Activated T-helper 2 cell treated with anti-CD3 and anti-CD28 coated beads, Interferon-gamma antibody, Interleukin-2, Interleukin-4, amounts not matched to agents 10 μg/mL and 5 μg/mL and 100 μg/mL, durations not matched to agents 14 hours and 24 hours and 36 hours (primary cell): ENCODE results near the gene RETREG1. TPM values are rescaled to one million over a fixed set of nuclear protein-coding genes. Genes with fewer than 3 reads are reported as not detected.

ENCODE experiments used
- DNase-seq: peaks from one replicate; pipeline ENCODE4 v3.0.0; 2021; ENCODE audit warnings: low spot score
- H3K27ac Mint-ChIP-seq: one replicate; pipeline ENCODE4 v1.8.0; 2021; ENCODE audit warnings: mixed read lengths
- H3K27me3 Mint-ChIP-seq: one replicate; pipeline ENCODE4 v1.8.0; 2021; ENCODE audit warnings: low read depth, mixed read lengths
- H3K36me3 Mint-ChIP-seq: one replicate; pipeline ENCODE4 v1.8.0; 2021; ENCODE audit warnings: low read depth, mixed read lengths
- H3K4me1 Mint-ChIP-seq: one replicate; pipeline ENCODE4 v1.8.0; 2021; ENCODE audit warnings: low read depth, mixed read lengths
- H3K4me3 Mint-ChIP-seq: one replicate; pipeline ENCODE4 v1.8.0; 2021; ENCODE audit warnings: low read depth, mild to moderate bottlenecking, moderate library complexity, mixed read lengths
- H3K9me3 Mint-ChIP-seq: one replicate; pipeline ENCODE4 v1.8.0; 2021; ENCODE audit warnings: mixed read lengths
- intact Hi-C: fragments of 100-400 bp; cut with micrococcal nuclease; formaldehyde crosslinking; loops from one replicate; pipeline ENCODE4 v1.15.1; 2023
- total RNA-seq: library from RNA; stranded (reverse); gene quantifications from 2 replicates; pipeline ENCODE4 v1.2.3, GENCODE V29; 2022

Gene RETREG1
- total RNA-seq, 1 donor from 2014 or later = 28.0 TPM

DNA sequence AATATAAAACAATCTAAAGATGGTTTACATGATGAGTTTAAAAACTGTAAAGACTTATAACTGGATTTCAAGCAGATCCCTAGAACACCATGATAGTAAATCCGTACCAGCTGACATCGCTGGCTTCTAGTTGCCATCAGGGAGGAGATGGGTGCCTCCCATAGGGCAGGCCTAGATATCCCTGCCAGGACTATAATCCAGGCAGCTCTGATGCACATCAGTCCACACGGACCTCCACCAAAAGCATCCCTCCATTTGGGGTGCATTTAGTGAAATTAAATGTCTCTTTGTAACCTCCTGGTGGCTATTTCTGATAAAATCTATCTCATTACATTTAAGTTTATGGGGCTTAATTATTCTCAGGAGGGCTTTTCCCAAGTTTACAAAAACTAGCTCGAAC, 45.8 kb downstream of the RETREG1 start:
- peaks cover 11% of the 10 kb centered on the region for H3K4me1 Mint-ChIP-seq
- intact Hi-C loops = no loop called here
- no peaks in the 10 kb centered on the region for H3K9me3 Mint-ChIP-seq
- no peaks in the 10 kb centered on the region for H3K27me3 Mint-ChIP-seq
- H3K36me3 Mint-ChIP-seq = peaks cover 31% of the 10 kb centered on the region
- H3K4me3 Mint-ChIP-seq = no peak overlapping the region
- no peak overlapping the region for H3K27ac Mint-ChIP-seq
- DNase-seq = no peak

DNA sequence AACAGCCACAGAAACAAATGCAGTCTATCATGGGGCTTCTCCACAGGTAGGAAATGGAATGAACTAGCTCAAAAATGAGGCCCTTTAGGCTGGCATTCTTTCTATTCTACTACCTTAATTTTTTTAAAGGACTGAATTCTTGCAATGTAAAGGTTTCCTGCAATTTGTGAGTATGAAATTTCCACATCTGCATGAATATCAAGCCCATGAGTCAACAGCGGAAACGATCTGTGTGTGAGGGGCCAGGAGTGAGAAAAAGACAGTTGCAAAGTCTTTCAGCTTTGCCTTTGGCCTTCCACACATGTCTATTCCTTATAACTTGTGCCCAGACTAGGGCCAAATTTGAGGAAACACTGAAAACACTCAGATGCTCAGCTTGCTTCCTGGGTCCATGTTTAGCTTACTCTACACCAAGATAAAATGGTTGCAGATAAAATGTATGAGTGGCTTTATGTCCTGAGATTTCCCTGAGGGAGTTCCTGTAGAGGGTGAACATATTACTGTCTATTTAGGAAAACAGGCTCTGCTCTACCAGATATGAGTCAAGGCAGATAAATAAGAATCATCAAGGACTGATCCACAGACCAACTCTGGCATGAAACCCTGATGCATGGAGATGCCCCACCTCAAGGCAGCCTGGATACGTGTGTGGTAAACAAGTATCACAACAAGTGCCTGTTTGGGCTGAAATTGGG, 46.5 kb downstream of the RETREG1 start:
- Mint-ChIP-seq H3K9me3 (no peaks in the 10 kb centered on the region), H3K4me3 (no peak overlapping the region), H3K4me1 (peaks cover 11% of the 10 kb centered on the region), H3K36me3 (peaks cover 34% of the 10 kb centered on the region), H3K27me3 (no peaks in the 10 kb centered on the region), H3K27ac (no peak overlapping the region)
- DNase-seq = no peak
- intact Hi-C loops = no loop called here

DNA sequence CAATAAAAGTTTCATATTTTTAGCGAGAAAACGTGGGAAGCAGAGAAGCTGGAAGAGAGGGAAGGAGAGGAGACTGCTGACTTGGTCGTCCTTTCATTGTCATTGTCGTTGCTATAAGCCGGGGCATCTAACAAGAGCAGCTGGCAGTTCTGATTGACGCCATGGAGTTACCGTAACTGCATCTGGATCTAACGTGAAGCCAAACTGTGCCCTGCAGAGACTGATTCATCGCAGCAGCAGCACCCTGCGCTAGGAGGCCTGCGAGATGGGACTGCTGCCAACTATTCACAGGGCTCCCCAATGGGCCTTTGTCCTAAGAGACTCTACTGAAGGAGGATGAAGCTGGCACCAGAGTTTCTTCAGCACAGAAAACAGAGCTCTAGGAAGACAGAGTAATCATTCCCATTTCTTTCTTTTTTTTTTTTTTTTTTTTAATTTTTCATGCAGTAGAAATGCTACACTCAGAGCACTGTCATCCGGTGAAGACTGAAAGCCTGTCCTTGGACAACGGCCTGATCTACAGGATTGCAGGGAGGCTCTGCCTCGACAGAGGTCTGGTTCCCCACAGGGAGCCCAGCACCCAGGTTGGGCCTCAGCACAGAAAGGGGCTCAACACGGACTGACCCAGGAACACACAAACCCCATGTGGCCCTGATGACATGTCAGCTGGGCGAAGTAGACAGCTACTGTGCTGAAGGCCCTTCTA, 47.8 kb downstream of the RETREG1 start:
- intact Hi-C loops = no loop called here
- Mint-ChIP-seq H3K4me1 (peaks cover 6% of the 10 kb centered on the region), H3K36me3 (peaks cover 38% of the 10 kb centered on the region), H3K9me3 (no peaks in the 10 kb centered on the region), H3K4me3 (no peak overlapping the region), H3K27ac (no peak overlapping the region), H3K27me3 (no peaks in the 10 kb centered on the region)
- no peak for DNase-seq

DNA sequence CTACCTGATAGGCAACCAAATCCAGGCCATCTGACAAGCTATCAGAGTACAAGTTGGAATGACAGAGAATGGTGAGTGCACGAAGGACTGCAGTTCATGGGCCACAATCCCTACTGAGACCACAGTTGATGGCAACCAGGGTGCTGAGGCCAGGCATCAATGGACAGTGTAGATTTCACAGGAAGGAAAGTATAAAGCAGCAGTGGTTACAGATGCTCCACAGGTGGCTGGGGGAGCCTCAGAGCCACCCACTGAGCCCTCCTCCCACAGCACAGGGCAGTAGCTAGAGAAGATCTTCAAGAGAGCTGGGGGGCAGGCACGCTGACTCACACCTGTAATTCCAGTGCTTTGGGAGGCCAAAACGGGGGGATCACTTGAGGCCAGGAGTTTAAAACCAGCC, 49.4 kb downstream of the RETREG1 start:
- Mint-ChIP-seq H3K27me3 (no peaks in the 10 kb centered on the region), H3K36me3 (peaks cover 44% of the 10 kb centered on the region), H3K9me3 (no peaks in the 10 kb centered on the region), H3K4me3 (no peak overlapping the region), H3K4me1 (peaks cover 4% of the 10 kb centered on the region), H3K27ac (no peak overlapping the region)
- intact Hi-C loops = no loop called here
- no peak for DNase-seq

DNA sequence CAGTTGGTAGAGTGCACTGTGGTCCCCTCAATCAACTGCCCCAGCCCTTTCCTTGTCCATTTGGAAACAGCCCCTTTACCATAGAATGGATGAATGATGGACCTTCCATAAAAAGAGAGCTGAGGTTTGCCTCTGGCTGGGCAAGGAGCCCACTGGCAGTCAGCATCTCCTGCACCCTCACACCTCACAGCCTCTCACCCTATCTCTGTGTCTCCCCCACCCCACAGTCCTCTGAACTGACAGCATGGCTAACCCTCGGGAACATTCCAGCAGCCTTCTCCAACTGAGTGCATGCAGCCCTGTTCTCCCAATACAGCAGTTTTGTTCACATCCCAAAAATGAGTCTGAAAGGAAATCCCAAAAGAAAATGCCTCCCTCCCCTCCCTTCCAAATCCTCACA, 51.7 kb downstream of the RETREG1 start:
- Mint-ChIP-seq H3K36me3 (peaks cover 46% of the 10 kb centered on the region), H3K4me3 (no peak overlapping the region), H3K9me3 (no peaks in the 10 kb centered on the region), H3K27ac (peak overlapping the region; percentile 1), H3K27me3 (no peaks in the 10 kb centered on the region), H3K4me1 (peaks cover 4% of the 10 kb centered on the region)
- intact Hi-C loops = no loop called here
- DNase-seq = no peak

DNA sequence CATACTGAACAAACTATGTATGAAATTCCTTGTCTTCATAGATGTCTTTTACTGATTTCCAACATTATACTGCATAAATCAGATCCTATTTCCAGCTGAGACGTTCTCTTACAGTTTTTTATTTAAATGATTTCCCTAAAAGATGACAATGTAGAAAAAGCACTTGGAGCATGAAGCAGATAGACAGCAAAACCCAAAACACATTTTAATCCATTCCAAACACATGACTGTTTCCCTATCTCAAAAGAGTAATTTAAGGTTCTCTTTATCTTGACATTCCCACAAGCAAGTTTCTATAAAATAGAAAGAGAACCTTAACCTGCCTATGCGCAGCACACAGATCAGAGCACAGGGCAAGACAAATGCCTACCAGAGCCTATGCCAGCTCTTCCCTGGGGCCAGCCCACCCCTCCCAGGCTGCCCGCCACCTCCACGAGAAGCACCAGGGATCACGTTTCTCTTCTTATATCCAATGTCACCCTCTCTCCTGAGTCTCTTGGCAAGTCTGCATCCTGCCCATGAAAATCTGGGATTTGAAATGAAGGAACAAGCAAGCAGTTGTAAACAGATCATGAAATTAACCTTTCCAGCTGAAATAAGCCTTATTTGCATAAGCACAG, 52.4 kb downstream of the RETREG1 start:
- H3K36me3 Mint-ChIP-seq = peaks cover 42% of the 10 kb centered on the region
- no peaks in the 10 kb centered on the region for H3K9me3 Mint-ChIP-seq
- DNase-seq = no peak
- H3K27me3 Mint-ChIP-seq = no peaks in the 10 kb centered on the region
- H3K27ac Mint-ChIP-seq = no peak overlapping the region
- H3K4me1 Mint-ChIP-seq = peaks cover 4% of the 10 kb centered on the region
- no peak overlapping the region for H3K4me3 Mint-ChIP-seq
- intact Hi-C loops = no loop called here

DNA sequence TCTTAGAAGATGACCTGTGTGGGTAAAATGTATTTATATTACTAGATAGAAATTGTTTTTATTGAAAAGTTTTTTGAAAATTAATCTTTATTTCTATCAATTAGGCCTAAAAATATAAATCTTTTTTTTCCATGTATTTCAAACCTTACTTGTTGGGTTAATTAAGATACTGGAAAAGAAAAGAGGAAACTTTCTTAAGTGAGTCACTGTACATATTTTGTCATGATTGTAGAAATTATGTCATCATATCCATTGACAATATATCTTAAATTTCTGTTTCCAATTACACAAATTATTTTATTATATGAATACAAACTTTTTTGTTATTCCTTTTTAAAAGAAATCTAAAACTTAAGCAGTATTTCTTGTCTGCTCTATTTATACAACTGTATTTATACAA, 53.1 kb downstream of the RETREG1 start:
- intact Hi-C loops = no loop called here
- Mint-ChIP-seq H3K36me3 (peaks cover 40% of the 10 kb centered on the region), H3K27ac (no peak overlapping the region), H3K9me3 (no peaks in the 10 kb centered on the region), H3K4me3 (no peak overlapping the region), H3K4me1 (peaks cover 4% of the 10 kb centered on the region), H3K27me3 (no peaks in the 10 kb centered on the region)
- no peak for DNase-seq

DNA sequence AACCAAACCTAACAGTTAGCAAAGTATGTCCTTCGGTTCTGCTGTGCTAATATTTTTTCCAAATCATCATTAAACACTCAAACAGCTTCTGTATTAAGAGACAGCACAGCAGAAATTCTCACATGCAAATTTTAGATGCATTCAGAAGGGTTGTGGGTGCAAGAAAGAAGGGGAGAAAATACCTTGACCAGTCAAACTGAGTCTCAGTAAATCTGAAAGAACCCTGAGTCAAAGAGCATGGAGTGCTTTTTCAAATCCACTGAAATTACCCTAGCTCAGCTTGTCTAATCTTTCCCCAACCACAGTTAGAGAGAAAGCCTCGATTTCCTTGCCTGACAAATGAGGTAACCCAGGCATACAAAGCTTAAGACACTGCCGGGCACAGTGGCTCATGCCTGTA, 55.1 kb downstream of the RETREG1 start:
- Mint-ChIP-seq H3K36me3 (peaks cover 35% of the 10 kb centered on the region), H3K27ac (no peak overlapping the region), H3K4me3 (no peak overlapping the region), H3K27me3 (no peaks in the 10 kb centered on the region), H3K4me1 (peaks cover 7% of the 10 kb centered on the region), H3K9me3 (no peaks in the 10 kb centered on the region)
- intact Hi-C loops = no loop called here
- no peak for DNase-seq

DNA sequence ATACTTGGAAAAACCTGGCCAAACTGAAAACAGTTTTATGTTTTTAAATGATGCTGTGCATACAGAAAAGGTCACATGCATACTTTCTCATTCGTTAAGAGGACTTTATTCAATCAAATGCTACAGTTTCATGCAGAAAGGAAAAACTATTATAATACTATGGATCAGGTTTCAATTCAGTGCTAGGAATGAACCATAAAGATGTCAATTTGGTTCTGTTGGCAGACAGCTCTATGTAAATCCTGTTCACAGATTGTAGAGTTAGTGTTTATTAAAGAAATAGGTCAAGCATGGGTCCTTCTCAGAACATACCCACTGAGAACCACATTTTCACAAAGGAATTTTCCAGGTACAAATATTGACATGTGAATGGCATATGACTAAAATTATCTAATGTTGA, 57.1 kb downstream of the RETREG1 start:
- H3K36me3 Mint-ChIP-seq = peaks cover 25% of the 10 kb centered on the region
- H3K9me3 Mint-ChIP-seq = no peaks in the 10 kb centered on the region
- intact Hi-C loops = loop anchor here (10.0 kb wide), 1 partner anchor 105 kb away; no protein-coding TSS in a partner anchor
- no peak overlapping the region for H3K4me3 Mint-ChIP-seq
- no peaks in the 10 kb centered on the region for H3K27me3 Mint-ChIP-seq
- no peak for DNase-seq
- H3K27ac Mint-ChIP-seq = no peak overlapping the region
- peaks cover 7% of the 10 kb centered on the region for H3K4me1 Mint-ChIP-seq

DNA sequence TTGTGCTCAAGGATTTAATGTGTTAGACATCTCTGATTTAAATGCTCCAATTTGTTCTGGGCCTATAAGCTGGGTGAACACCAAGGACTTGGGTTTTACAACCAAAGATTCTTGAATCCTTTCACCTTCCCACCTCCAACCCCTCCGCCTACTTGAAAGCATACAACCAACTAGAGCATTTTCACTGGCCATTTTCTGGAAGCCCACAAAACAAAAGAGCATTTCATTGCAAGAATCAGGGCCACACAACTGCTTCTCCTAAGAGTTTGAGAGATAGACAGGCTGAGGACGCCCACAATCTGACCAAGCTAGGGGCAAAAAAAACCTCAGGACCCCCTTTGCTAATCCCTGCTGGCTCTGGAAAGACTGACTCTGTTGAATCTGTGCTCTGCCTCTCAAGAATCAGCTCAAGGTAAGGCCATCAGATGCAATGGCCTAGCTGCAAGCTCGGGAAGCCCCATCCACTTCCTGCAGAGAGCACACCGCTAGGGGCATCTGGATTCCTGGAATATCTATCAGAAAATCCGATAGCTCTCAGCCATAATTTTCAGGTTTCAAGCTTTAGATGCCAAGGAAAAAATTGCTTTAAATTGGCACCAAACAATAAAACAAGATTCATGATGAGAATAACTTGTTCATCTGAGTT, 57.7 kb downstream of the RETREG1 start:
- DNase-seq = no peak
- peaks cover 22% of the 10 kb centered on the region for H3K36me3 Mint-ChIP-seq
- no peaks in the 10 kb centered on the region for H3K27me3 Mint-ChIP-seq
- intact Hi-C loops = loop anchor here (10.0 kb wide), 1 partner anchor 106 kb away; no protein-coding TSS in a partner anchor
- no peaks in the 10 kb centered on the region for H3K9me3 Mint-ChIP-seq
- peaks cover 7% of the 10 kb centered on the region for H3K4me1 Mint-ChIP-seq
- no peak overlapping the region for H3K4me3 Mint-ChIP-seq
- no peak overlapping the region for H3K27ac Mint-ChIP-seq

DNA sequence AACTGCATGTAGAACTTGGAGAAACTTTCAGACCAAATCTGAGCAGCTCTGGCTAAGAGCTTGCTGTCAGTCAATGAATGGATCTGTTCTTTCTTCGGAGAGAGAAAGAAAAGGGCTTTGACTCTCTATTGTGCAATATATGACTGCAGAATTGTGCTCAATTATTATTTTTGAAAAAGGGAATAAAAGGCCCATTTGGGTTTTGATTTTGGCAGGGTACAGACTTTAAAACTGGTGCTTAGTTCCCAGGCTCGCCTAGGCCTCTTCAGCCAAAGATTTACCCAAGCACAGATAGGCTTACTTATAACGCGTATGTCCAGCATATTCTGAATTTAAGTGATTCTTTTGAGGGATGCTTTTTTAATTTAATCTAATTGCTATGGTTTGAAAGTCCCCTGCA, 59.3 kb downstream of the RETREG1 start:
- Mint-ChIP-seq H3K27ac (no peak overlapping the region), H3K4me1 (peaks cover 12% of the 10 kb centered on the region), H3K9me3 (no peaks in the 10 kb centered on the region), H3K36me3 (peaks cover 17% of the 10 kb centered on the region), H3K4me3 (no peak overlapping the region), H3K27me3 (no peaks in the 10 kb centered on the region)
- intact Hi-C loops = loop anchor here (10.0 kb wide), 1 partner anchor 107 kb away; no protein-coding TSS in a partner anchor
- DNase-seq = no peak

DNA sequence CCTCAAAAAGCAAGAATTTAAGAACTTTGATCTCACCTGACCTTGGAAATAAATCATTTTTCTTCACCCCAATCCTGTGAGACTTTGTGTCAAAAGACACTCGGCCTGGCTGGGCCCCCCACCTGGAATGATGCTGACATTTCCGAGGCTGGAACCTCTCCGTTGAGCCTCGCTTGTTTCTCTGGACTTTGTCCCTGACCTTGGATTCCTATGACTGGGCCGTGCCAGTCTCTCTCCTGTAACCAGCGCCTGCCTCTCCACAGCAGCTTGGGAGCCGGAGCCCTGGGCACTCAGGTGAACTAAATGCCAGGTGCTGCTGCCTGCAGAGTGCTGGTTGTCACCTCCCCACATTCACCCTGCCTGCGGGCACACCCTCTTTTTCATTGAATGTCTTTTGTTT, 62.7 kb downstream of the RETREG1 start:
- no peaks in the 10 kb centered on the region for H3K27me3 Mint-ChIP-seq
- intact Hi-C loops = loop anchor here (5.0 to 10.0 kb wide), 2 partner anchors 87 to 111 kb away; partner anchors contain the start of gene ZNF622
- no peak overlapping the region for H3K27ac Mint-ChIP-seq
- no peaks in the 10 kb centered on the region for H3K9me3 Mint-ChIP-seq
- H3K4me1 Mint-ChIP-seq = peaks cover 14% of the 10 kb centered on the region
- H3K36me3 Mint-ChIP-seq = peaks cover 10% of the 10 kb centered on the region
- DNase-seq = no peak
- H3K4me3 Mint-ChIP-seq = no peak overlapping the region
